Keratinocyte (primary cell): ENCODE measurements around the gene CTRB1. TPM values are rescaled to one million over a fixed set of nuclear protein-coding genes. Genes with fewer than 3 reads are reported as not detected.

ENCODE experiments used
- DNase-seq: peaks from one replicate; pipeline ENCODE4 v3.0.0-alpha.2; 2011; ENCODE audit warnings: low read depth, missing footprints, low spot score
- FAIRE-seq: peaks from 2 replicates; lab custom pipeline; 2011; peaks lifted over from hg19 to GRCh38; lab: Jason Lieb, UNC
- H2AFZ ChIP-seq: 2 replicates; pipeline ENCODE4 v1.6.0; 2012; ENCODE audit warnings: low read length, control low read depth, inconsistent platforms; ENCODE audit not compliant: control insufficient read depth
- H3K27ac ChIP-seq: 2 replicates; pipeline ENCODE4 v1.5.1; 2011; ENCODE audit warnings: low read length; ENCODE audit not compliant: control insufficient read depth, insufficient read depth
- H3K27me3 ChIP-seq: 3 replicates; pipeline ENCODE4 v1.6.0; 2011; ENCODE audit warnings: low read length; ENCODE audit not compliant: control insufficient read depth, insufficient read depth; ENCODE audit errors: extremely low read depth
- H3K36me3 ChIP-seq, 2 experiments: 2 replicates in 1 of 2; 3 replicates in 1 of 2; pipeline ENCODE4 v1.5.1; 2011; ENCODE audit warnings: low read length in 2 of 2, mild to moderate bottlenecking in 1 of 2; ENCODE audit not compliant: control insufficient read depth in 2 of 2, insufficient read depth in 2 of 2; ENCODE audit errors: extremely low read depth in 1 of 2
- H3K4me1 ChIP-seq: 3 replicates; pipeline ENCODE4 v1.5.1; 2011; ENCODE audit warnings: low read length; ENCODE audit not compliant: control insufficient read depth, insufficient read depth; ENCODE audit errors: extremely low read depth
- H3K4me2 ChIP-seq: 3 replicates; pipeline ENCODE4 v1.6.0; 2011; ENCODE audit warnings: low read depth, low read length; ENCODE audit not compliant: control insufficient read depth, insufficient read depth; ENCODE audit errors: extremely low read depth
- H3K4me3 ChIP-seq, 3 experiments: fragments of 200-600 bp in 1 of 3; sonication (generic) in 1 of 3; 2 replicates in 2 of 3; 3 replicates in 1 of 3; pipeline ENCODE4 v1.5.1; 2011 to 2016; ENCODE audit warnings: low read length in 3 of 3, mild to moderate bottlenecking in 3 of 3, control low read depth in 2 of 3, inconsistent platforms in 1 of 3, low read depth in 1 of 3, mixed read lengths in 1 of 3, mixed run types in 1 of 3, moderate library complexity in 1 of 3; ENCODE audit not compliant: control insufficient read depth in 2 of 3, insufficient read depth in 2 of 3; ENCODE audit errors: extremely low read depth in 1 of 3
- H3K79me2 ChIP-seq: 2 replicates; pipeline ENCODE4 v1.6.0; 2012; ENCODE audit warnings: low read length; ENCODE audit not compliant: control insufficient read depth, insufficient read depth
- H3K9ac ChIP-seq: 3 replicates; pipeline ENCODE4 v1.6.0; 2011; ENCODE audit warnings: low read length; ENCODE audit not compliant: control insufficient read depth, insufficient read depth; ENCODE audit errors: extremely low read depth
- H3K9me1 ChIP-seq: 3 replicates; pipeline ENCODE4 v1.6.0; 2011; ENCODE audit warnings: low read length; ENCODE audit not compliant: control insufficient read depth, insufficient read depth; ENCODE audit errors: extremely low read depth
- H3K9me3 ChIP-seq: 2 replicates; pipeline ENCODE4 v1.5.1; 2012; ENCODE audit warnings: low read depth, low read length; ENCODE audit not compliant: control insufficient read depth
- H4K20me1 ChIP-seq: 3 replicates; pipeline ENCODE4 v1.6.0; 2011; ENCODE audit warnings: low read length; ENCODE audit not compliant: control insufficient read depth, insufficient read depth; ENCODE audit errors: extremely low read depth
- CTCF ChIP-seq, 3 experiments: IDR thresholded peaks in 1 of 3; conservative IDR thresholded peaks in 1 of 3; optimal IDR thresholded peaks in 1 of 3; 2 replicates in 2 of 3; 3 replicates in 1 of 3; pipeline versions ENCODE3 to v1.5.1; 2011; ENCODE audit warnings: low read length in 3 of 3, mild to moderate bottlenecking in 3 of 3, moderate library complexity in 2 of 3, control low read depth in 1 of 3, inconsistent platforms in 1 of 3; ENCODE audit not compliant: insufficient read depth in 2 of 3; ENCODE audit errors: extremely low read depth in 1 of 3
- EZH2 ChIP-seq: IDR thresholded peaks from one replicate; pipeline ENCODE4 v1.6.1; 2012; ENCODE audit warnings: inconsistent platforms, mild to moderate bottlenecking, low read length, moderate library complexity
- dilution Hi-C: fragments of 300-500 bp; cut with MboI; formaldehyde crosslinking; loops from one replicate; pipeline ENCODE4 v1.7.0; 2020; ENCODE audit warnings: low sequenced_read_pairs; ENCODE audit not compliant: extremely low pct_ligation_motif_present
- polyA minus RNA-seq, 3 experiments: library from RNA; depleted of rRNA, polyadenylated mRNA; stranded (reverse); fragments of >200 nt; gene quantifications; 1 replicate in 1 of 3; 2 replicates in 1 of 3; 3 replicates in 1 of 3; pipeline ENCODE4 v1.2.3, GENCODE V29; 2011
- polyA plus RNA-seq, 5 experiments: library from polyadenylated mRNA; depleted of rRNA in 3 of 5; stranded (reverse) in 3 of 5; stranded (forward) in 1 of 5; unstranded in 1 of 5; fragments of >200 nt; gene quantifications; 1 replicate in 1 of 5; 2 replicates in 3 of 5; 3 replicates in 1 of 5; pipeline versions ENCODE4 v1.2.1 to v1.2.3, GENCODE V29; 2011 to 2012; ENCODE audit warnings: missing spikeins in 2 of 5, low read depth in 1 of 5, low replicate concordance in 1 of 5

CTRB1 gene
- polyA plus RNA-seq, result not detected in 3 replicates
- not detected for polyA plus RNA-seq (2011; ENCODE audit: low read depth)
- not detected in 2 replicates for polyA plus RNA-seq (2011; cell fraction: cytosol; rRNA removed)
- not detected in 2 replicates for polyA plus RNA-seq (2011; cell fraction: nucleus; rRNA removed)
- 0.21 TPM in 1 of 2 replicates, not detected in the other for polyA plus RNA-seq (2012; ENCODE audit: low replicate concordance)
- polyA minus RNA-seq, result not detected in 3 replicates
- polyA minus RNA-seq (2011; cell fraction: cytosol; rRNA and poly(A)+ RNA removed), result not detected
- not detected in 2 replicates for polyA minus RNA-seq (2011; cell fraction: nucleus; rRNA and poly(A)+ RNA removed)

- no peak for FAIRE-seq
- no peak within 1 kb of the TSS for H2AFZ ChIP-seq
Measured at GRCh38 chr16:75218256-75219076, at the start of gene CTRB1. Gene CTRB1, plus strand, starts transcription at chr16:75218988. Its CDS starts 20 bp downstream, at chr16:75219008.

GRCh38 chr16:75169899-75170405, 48.8 kb upstream of the CTRB1 start:
- no peaks in the 10 kb centered on the region for H3K9me1 ChIP-seq
- peaks cover 10 to 23% of the 10 kb centered on the region in 2 experiments for H3K36me3 ChIP-seq
- no peaks in the 10 kb centered on the region for H3K27me3 ChIP-seq
- no peaks in the 10 kb centered on the region for H3K4me1 ChIP-seq
- no peaks in the 10 kb centered on the region for H4K20me1 ChIP-seq
- H3K27ac ChIP-seq, result no peak overlapping the region
- TF ChIP-seq EZH2 (no peak), CTCF (optimal IDR thresholded peaks at IDR 0.05 in 1 of 3, IDR thresholded peaks at IDR 0.05 in 1 of 3, conservative IDR thresholded peaks at IDR 0.05 in 1 of 3; ENCODE audit: extremely low read depth in 1 of 3, insufficient read depth in 2 of 3, low read length in 3 of 3) (no peak)
- H2AFZ ChIP-seq, result no peak overlapping the region
- DNase-seq (no peak), FAIRE-seq (no peak)
- no peak overlapping the region for H3K9ac ChIP-seq
- peaks cover 49% of the 10 kb centered on the region for H3K9me3 ChIP-seq
- dilution Hi-C loops, result no loop called here
- no peak overlapping the region for H3K4me2 ChIP-seq
- H3K4me3 ChIP-seq, result no peak overlapping the region
- no peaks in the 10 kb centered on the region for H3K79me2 ChIP-seq

More at GRCh38 chr16:75218256-75219076, at the start of gene CTRB1:
- Histone ChIP-seq H3K4me3 (no peak within 1 kb of the TSS), H3K9me1 (no peaks in the 10 kb centered on the region), H3K4me2 (no peak within 1 kb of the TSS), H3K9ac (no peak within 1 kb of the TSS), H3K36me3 (no peaks in the 10 kb centered on the region), H3K9me3 (no peaks in the 10 kb centered on the region), H3K79me2 (no peaks in the 10 kb centered on the region), H3K4me1 (no peaks in the 10 kb centered on the region), H3K27ac (no peak within 1 kb of the TSS), H4K20me1 (no peaks in the 10 kb centered on the region), H3K27me3 (no peaks in the 10 kb centered on the region)
- no peak for DNase-seq
- dilution Hi-C loops, result no loop called here
- no peak for TF ChIP-seq EZH2
- no peak for TF ChIP-seq CTCF (optimal IDR thresholded peaks at IDR 0.05 in 1 of 3, IDR thresholded peaks at IDR 0.05 in 1 of 3, conservative IDR thresholded peaks at IDR 0.05 in 1 of 3; ENCODE audit: extremely low read depth in 1 of 3, insufficient read depth in 2 of 3, low read length in 3 of 3)
